ENCODE results near the gene C1orf232. TPM values are rescaled to one million over a fixed set of nuclear protein-coding genes. Genes with fewer than 3 reads are reported as not detected.
A peak's percentile ranks its signal among the peaks of the same experiment; 100 is the strongest.

The C1orf232 gene
- total and polyA plus RNA-seq, 9 of the 15 experiments (the other 6 are each of a cell fraction or from before 2014, with no cell fraction given): not detected

DNA sequence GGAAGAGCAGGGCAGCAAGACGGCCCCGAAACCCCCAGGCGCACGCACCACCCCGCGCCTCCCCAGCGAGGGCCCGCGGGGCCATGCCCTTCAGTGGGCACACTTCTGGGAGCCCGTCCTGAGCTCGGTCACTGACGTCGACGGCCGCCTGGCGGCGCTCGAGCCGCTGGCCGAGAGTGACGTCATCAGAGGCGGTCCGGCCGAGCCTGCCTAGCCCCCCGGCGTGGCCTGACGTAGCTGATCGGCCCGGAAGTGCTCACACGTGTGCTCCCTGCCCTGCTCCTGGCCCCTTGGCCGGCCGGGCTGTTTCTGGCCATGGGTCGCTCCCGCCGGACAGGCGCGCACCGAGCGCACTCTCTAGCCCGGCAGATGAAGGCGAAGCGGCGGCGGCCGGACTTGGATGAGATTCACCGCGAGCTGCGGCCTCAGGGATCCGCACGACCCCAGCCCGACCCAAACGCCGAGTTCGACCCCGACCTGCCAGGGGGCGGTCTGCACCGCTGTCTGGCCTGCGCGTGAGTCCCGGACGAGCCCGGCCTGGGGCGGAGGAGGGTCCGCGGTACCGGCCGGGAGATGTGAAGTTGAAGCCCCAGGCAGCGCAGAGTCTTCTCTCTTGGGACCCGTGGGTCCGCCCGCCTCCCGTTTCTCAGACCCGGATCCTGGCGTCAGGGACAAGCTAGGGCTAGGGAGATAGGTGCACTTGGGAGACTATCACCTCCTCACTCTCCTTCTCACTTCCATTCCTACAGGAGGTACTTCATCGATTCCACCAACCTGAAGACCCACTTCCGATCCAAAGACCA, 1.1 kb upstream of the C1orf232 start, which contains the start of gene ZNF593 (continued):
- TF ChIP-seq FOXM1 (IDR thresholded peaks at IDR 0.05; ENCODE audit: low read depth): no peak
- TF ChIP-seq FOXM1 (CRISPR knock-in tag; IDR thresholded peaks at IDR 0.05; ENCODE audit: low read depth): no peak
- no peak for TF ChIP-seq BMI1 (IDR thresholded peaks at IDR 0.05; ENCODE audit: low read length)
- TF ChIP-seq, protein P1, sequence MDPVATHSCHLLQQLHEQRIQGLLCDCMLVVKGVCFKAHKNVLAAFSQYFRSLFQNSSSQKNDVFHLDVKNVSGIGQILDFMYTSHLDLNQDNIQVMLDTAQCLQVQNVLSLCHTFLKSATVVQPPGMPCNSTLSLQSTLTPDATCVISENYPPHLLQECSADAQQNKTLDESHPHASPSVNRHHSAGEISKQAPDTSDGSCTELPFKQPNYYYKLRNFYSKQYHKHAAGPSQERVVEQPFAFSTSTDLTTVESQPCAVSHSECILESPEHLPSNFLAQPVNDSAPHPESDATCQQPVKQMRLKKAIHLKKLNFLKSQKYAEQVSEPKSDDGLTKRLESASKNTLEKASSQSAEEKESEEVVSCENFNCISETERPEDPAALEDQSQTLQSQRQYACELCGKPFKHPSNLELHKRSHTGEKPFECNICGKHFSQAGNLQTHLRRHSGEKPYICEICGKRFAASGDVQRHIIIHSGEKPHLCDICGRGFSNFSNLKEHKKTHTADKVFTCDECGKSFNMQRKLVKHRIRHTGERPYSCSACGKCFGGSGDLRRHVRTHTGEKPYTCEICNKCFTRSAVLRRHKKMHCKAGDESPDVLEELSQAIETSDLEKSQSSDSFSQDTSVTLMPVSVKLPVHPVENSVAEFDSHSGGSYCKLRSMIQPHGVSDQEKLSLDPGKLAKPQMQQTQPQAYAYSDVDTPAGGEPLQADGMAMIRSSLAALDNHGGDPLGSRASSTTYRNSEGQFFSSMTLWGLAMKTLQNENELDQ (CRISPR knock-in tag; IDR thresholded peaks at IDR 0.05; ENCODE audit: borderline replicate concordance): 0 out of 2 replicates have a peak, but pooled peaks have one; percentile 45
- no peak for TF ChIP-seq KLF10 (CRISPR knock-in tag; IDR thresholded peaks at IDR 0.05)
- TF ChIP-seq SREBF1 (IDR thresholded peaks at IDR 0.05; ENCODE audit: borderline replicate concordance, low read depth, low read length): peak; percentile 16; the same call in 1 of the 2 replicates
- no peak; the same call in 1 of the 2 replicates for TF ChIP-seq NCOR1 (IDR thresholded peaks at IDR 0.05)
- no peak for TF ChIP-seq CCAR2 (IDR thresholded peaks at IDR 0.05; ENCODE audit: low read depth, low read length)
- no peak for TF ChIP-seq NFE2L1 (tag; IDR thresholded peaks at IDR 0.05; ENCODE audit: borderline replicate concordance, low read depth)
- TF ChIP-seq, protein P2, sequence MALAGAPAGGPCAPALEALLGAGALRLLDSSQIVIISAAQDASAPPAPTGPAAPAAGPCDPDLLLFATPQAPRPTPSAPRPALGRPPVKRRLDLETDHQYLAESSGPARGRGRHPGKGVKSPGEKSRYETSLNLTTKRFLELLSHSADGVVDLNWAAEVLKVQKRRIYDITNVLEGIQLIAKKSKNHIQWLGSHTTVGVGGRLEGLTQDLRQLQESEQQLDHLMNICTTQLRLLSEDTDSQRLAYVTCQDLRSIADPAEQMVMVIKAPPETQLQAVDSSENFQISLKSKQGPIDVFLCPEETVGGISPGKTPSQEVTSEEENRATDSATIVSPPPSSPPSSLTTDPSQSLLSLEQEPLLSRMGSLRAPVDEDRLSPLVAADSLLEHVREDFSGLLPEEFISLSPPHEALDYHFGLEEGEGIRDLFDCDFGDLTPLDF (CRISPR knock-in tag; IDR thresholded peaks at IDR 0.05): peak; percentile 83
- TF ChIP-seq EWSR1 (IDR thresholded peaks at IDR 0.05; ENCODE audit: borderline replicate concordance, low read depth, partially characterized antibody): no peak
- TF ChIP-seq, protein P3, sequence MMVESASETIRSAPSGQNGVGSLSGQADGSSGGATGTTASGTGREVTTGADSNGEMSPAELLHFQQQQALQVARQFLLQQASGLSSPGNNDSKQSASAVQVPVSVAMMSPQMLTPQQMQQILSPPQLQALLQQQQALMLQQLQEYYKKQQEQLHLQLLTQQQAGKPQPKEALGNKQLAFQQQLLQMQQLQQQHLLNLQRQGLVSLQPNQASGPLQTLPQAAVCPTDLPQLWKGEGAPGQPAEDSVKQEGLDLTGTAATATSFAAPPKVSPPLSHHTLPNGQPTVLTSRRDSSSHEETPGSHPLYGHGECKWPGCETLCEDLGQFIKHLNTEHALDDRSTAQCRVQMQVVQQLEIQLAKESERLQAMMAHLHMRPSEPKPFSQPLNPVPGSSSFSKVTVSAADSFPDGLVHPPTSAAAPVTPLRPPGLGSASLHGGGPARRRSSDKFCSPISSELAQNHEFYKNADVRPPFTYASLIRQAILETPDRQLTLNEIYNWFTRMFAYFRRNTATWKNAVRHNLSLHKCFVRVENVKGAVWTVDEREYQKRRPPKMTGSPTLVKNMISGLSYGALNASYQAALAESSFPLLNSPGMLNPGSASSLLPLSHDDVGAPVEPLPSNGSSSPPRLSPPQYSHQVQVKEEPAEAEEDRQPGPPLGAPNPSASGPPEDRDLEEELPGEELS (CRISPR knock-in tag; IDR thresholded peaks at IDR 0.05; ENCODE audit: borderline replicate concordance): peak; percentile 86; the same call in 1 of the 2 replicates
- TF ChIP-seq FUS (optimal IDR thresholded peaks at IDR 0.05; ENCODE audit: low read depth, low read length): peak; percentile 42
- TF ChIP-seq THAP7 (CRISPR knock-in tag; IDR thresholded peaks at IDR 0.05): no peak
- peak; percentile 94 for TF ChIP-seq VEZF1 (CRISPR knock-in tag; IDR thresholded peaks at IDR 0.05)
- 0 out of 2 replicates have a peak, but pooled peaks have one; percentile 31 for TF ChIP-seq ZNF174 (CRISPR knock-in tag; IDR thresholded peaks at IDR 0.05)
